Upper lobe of right lung (tissue), 1 donor: Measurements from ENCODE around the gene TBC1D22A. TPM values are rescaled to one million over a fixed set of nuclear protein-coding genes. Genes with fewer than 3 reads are reported as not detected.

Source experiments
- ATAC-seq: fragments of 200-7000 bp; cut with Tn5 transposase; one replicate; pipeline ENCODE4 v1.9.1; 2020; ENCODE audit warnings: mild to moderate bottlenecking, moderate library complexity
- DNase-seq: peaks from one replicate; pipeline ENCODE4 v3.0.0-alpha.2; 2020
- H3K27ac ChIP-seq: fragments of 200-600 bp; one replicate; pipeline ENCODE4 v1.8.0; 2022
- H3K27me3 ChIP-seq: fragments of 200-600 bp; one replicate; pipeline ENCODE4 v1.8.0; 2022; ENCODE audit warnings: mild to moderate bottlenecking
- H3K36me3 ChIP-seq: fragments of 200-600 bp; one replicate; pipeline ENCODE4 v1.8.0; 2022
- H3K4me1 ChIP-seq: fragments of 200-600 bp; one replicate; pipeline ENCODE4 v1.8.0; 2022
- H3K4me3 ChIP-seq: fragments of 200-600 bp; one replicate; pipeline ENCODE4 v1.8.0; 2022; ENCODE audit warnings: mild to moderate bottlenecking
- H3K9me3 ChIP-seq: fragments of 200-600 bp; one replicate; pipeline ENCODE4 v1.8.0; 2022
- CTCF ChIP-seq: fragments of 200-600 bp; IDR thresholded peaks from one replicate; pipeline ENCODE4 v1.8.0; 2022; ENCODE audit warnings: antibody characterized with exemption
- intact Hi-C: fragments of 100-400 bp; cut with DNase I; formaldehyde crosslinking; loops from one replicate; pipeline ENCODE4 v1.11.0; 2022
- total RNA-seq: library from RNA; stranded (reverse); fragmentation: NEBNext Ultra II Directional; extraction: Animal tissue kit (Norgen Biotek cat#: 25700); gene quantifications from one replicate; pipeline ENCODE4 v1.2.1, GENCODE V29; 2021
- donor health status: DM: no; HTN: yes; CAD: no; lungs with severe emphysema.

The TBC1D22A gene
- total RNA-seq, 1 donor from 2014 or later: 31.3 TPM

GRCh38 chr22:46879083-46879482, 116.6 kb downstream of the TBC1D22A start:
- peaks cover 4% of the 10 kb centered on the region for H3K4me1 ChIP-seq
- intact Hi-C loops: no loop called here
- ATAC-seq (peak; percentile 59), DNase-seq (no peak)
- no peaks in the 10 kb centered on the region for H3K9me3 ChIP-seq
- no peak for TF ChIP-seq CTCF
- H3K4me3 ChIP-seq: no peak overlapping the region
- no peak overlapping the region for H3K27ac ChIP-seq
- no peaks in the 10 kb centered on the region for H3K27me3 ChIP-seq
- H3K36me3 ChIP-seq: no peaks in the 10 kb centered on the region

- Histone ChIP-seq H3K27me3 (no peaks in the 10 kb centered on the region), H3K4me3 (no peak overlapping the region), H3K9me3 (no peaks in the 10 kb centered on the region), H3K4me1 (peaks cover 4% of the 10 kb centered on the region), H3K36me3 (peaks cover 7% of the 10 kb centered on the region), H3K27ac (no peak overlapping the region)
- no peak for TF ChIP-seq CTCF
- ATAC-seq (peak; percentile 6), DNase-seq (no peak)
- intact Hi-C loops: no loop called here
Measured at GRCh38 chr22:46881373-46882118, 119.1 kb downstream of the TBC1D22A start.

- H3K9me3 ChIP-seq: no peaks in the 10 kb centered on the region
- TF ChIP-seq CTCF: no peak
- DNase-seq (no peak), ATAC-seq (no peak)
- H3K27ac ChIP-seq: no peak overlapping the region
- no peak overlapping the region for H3K4me3 ChIP-seq
- intact Hi-C loops: no loop called here
- peaks cover 13% of the 10 kb centered on the region for H3K36me3 ChIP-seq
- no peaks in the 10 kb centered on the region for H3K27me3 ChIP-seq
- H3K4me1 ChIP-seq: peaks cover 4% of the 10 kb centered on the region
Measured at GRCh38 chr22:46883092-46883910, 120.9 kb downstream of the TBC1D22A start.

- intact Hi-C loops: no loop called here
- Histone ChIP-seq H3K4me1 (no peaks in the 10 kb centered on the region), H3K4me3 (no peak overlapping the region), H3K36me3 (peaks cover 13% of the 10 kb centered on the region), H3K27ac (no peak overlapping the region), H3K27me3 (no peaks in the 10 kb centered on the region), H3K9me3 (no peaks in the 10 kb centered on the region)
- TF ChIP-seq CTCF: no peak
- no peak for DNase-seq
- no peak for ATAC-seq
Measured at GRCh38 chr22:46884365-46884764, 121.9 kb downstream of the TBC1D22A start.

- intact Hi-C loops: no loop called here
Measured at GRCh38 chr22:46887978-46888377, 125.5 kb downstream of the TBC1D22A start.

More at GRCh38 chr22:46887978-46888377, 125.5 kb downstream of the TBC1D22A start:
- TF ChIP-seq CTCF: no peak
- DNase-seq: no peak
- Histone ChIP-seq H3K27me3 (no peaks in the 10 kb centered on the region), H3K9me3 (no peaks in the 10 kb centered on the region), H3K4me3 (no peak overlapping the region), H3K36me3 (peaks cover 26% of the 10 kb centered on the region), H3K4me1 (no peaks in the 10 kb centered on the region), H3K27ac (no peak overlapping the region)
- no peak for ATAC-seq
